Uterus (tissue), 4 donors: ENCODE results near the gene CCDC136. TPM values are rescaled to one million over a fixed set of nuclear protein-coding genes. Genes with fewer than 3 reads are reported as not detected.
A peak's percentile ranks its signal among the peaks of the same experiment; 100 is the strongest.

Experiments used
- DNase-seq, 2 donors: peaks; one replicate each; pipeline ENCODE4 v3.0.0-alpha.2; 2019 to 2020
- H3K27ac ChIP-seq, 2 donors: fragments of 200-600 bp; sonication (generic); 1 replicate in 1 of 2; 2 replicates in 1 of 2; pipeline ENCODE4 v1.5.1; 2016 to 2018
- H3K27me3 ChIP-seq, 2 donors: fragments of 200-600 bp; sonication (generic); one replicate each; pipeline ENCODE4 v1.5.1; 2018 to 2019; ENCODE audit warnings: control low read depth in 1 of 2
- H3K36me3 ChIP-seq, 2 donors: fragments of 200-600 bp; sonication (generic); one replicate each; pipeline ENCODE4 v1.5.1; 2019; ENCODE audit warnings: control low read depth in 1 of 2
- H3K4me1 ChIP-seq, 2 donors: fragments of 200-600 bp; sonication (generic); one replicate each; pipeline ENCODE4 v1.5.1; 2018 to 2019; ENCODE audit warnings: control low read depth in 1 of 2
- H3K4me3 ChIP-seq, 2 donors: fragments of 200-600 bp; sonication (generic); 1 replicate in 1 of 2; 2 replicates in 1 of 2; pipeline ENCODE4 v1.5.1; 2018 to 2019; ENCODE audit warnings: mild to moderate bottlenecking in 1 of 2
- H3K9me3 ChIP-seq, 2 donors: fragments of 200-600 bp; sonication (generic); one replicate each; pipeline ENCODE4 v1.5.1; 2019; ENCODE audit warnings: control low read depth in 1 of 2
- POLR2A ChIP-seq, 2 donors: fragments of 450-650 bp; IDR thresholded peaks; one replicate each; pipeline ENCODE4 v1.6.1; 2016; ENCODE audit warnings: antibody characterized with exemption in 2 of 2, mild to moderate bottlenecking in 1 of 2, moderate library complexity in 1 of 2
- intact Hi-C: fragments of 100-400 bp; cut with DNase I; formaldehyde crosslinking; loops from one replicate; pipeline ENCODE4 v1.15.1; 2023; ENCODE audit warnings: low total_unique reads
- total RNA-seq, 4 donors: library from RNA; depleted of rRNA in 3 of 4; stranded (reverse); fragments of >200 nt in 3 of 4; gene quantifications; one replicate each; pipeline versions ENCODE4 v1.1.0 to v1.2.4, GENCODE V29; 2014 to 2023
- TF ChIP-seq, protein P1 (sequence below), 4 experiments: fragments of 200-600 bp in 2 of 4; fragments of 450-650 bp in 2 of 4; sonication (generic) in 2 of 4; IDR thresholded peaks; one replicate each; pipeline ENCODE4 v1.5.1; 2016 to 2019; ENCODE audit warnings: antibody characterized with exemption in 4 of 4, mild to moderate bottlenecking in 2 of 4, moderate library complexity in 1 of 4
- donor health status: DM: yes; HTN: yes; CAD: no.

CCDC136 gene
- total RNA-seq, 4 donors from 2014 or later: 11.5 to 26.4 (median 14.8) TPM

DNA sequence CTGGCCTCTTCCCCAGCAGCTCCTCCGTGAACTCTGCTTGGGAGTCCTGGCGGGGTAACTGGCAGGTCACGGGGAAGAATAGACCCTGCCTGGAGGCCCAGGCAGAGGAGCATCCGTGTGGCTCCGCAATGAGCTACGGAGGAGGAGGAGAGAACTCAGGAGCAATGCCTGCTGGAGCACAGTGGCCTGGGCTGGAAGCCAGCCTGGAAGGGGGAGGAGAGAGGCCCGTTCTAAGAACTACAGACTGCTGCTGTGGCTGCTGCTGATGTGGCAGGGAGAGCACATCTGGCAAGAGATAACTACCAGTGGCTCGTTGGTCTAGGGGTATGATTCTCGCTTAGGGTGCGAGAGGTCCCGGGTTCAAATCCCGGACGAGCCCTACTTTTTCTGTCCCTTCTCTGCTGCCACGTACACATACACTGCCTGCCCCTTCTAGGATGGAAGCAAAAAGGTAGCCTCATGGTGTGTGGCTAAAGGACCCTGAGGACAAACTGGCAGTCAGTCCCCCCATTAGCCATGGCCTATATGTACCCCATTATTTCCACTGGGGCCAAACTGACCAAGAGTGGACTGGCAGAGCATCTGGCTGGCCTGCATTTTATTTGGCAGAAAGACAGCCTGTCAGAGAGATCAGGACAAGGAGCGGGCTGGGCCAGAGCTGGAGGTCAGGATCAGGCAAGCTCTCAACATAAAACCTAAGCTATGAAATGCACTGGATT lies 8.5 kb upstream of the CCDC136 start:
- Histone ChIP-seq H3K9me3 (no peaks in the 10 kb centered on the region), H3K4me1 (no peaks in the 10 kb centered on the region), H3K4me3 (no peak overlapping the region), H3K27ac (peak overlapping the region; percentile 43 to 50), H3K36me3 (no peaks in the 10 kb centered on the region), H3K27me3 (no peaks in the 10 kb centered on the region)
- TF ChIP-seq, protein P1, sequence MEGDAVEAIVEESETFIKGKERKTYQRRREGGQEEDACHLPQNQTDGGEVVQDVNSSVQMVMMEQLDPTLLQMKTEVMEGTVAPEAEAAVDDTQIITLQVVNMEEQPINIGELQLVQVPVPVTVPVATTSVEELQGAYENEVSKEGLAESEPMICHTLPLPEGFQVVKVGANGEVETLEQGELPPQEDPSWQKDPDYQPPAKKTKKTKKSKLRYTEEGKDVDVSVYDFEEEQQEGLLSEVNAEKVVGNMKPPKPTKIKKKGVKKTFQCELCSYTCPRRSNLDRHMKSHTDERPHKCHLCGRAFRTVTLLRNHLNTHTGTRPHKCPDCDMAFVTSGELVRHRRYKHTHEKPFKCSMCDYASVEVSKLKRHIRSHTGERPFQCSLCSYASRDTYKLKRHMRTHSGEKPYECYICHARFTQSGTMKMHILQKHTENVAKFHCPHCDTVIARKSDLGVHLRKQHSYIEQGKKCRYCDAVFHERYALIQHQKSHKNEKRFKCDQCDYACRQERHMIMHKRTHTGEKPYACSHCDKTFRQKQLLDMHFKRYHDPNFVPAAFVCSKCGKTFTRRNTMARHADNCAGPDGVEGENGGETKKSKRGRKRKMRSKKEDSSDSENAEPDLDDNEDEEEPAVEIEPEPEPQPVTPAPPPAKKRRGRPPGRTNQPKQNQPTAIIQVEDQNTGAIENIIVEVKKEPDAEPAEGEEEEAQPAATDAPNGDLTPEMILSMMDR (IDR thresholded peaks at IDR 0.05): no peak
- TF ChIP-seq POLR2A (IDR thresholded peaks at IDR 0.05): no peak
- intact Hi-C loops: no loop called here
- DNase-seq: peak; percentile 71 to 74

DNA sequence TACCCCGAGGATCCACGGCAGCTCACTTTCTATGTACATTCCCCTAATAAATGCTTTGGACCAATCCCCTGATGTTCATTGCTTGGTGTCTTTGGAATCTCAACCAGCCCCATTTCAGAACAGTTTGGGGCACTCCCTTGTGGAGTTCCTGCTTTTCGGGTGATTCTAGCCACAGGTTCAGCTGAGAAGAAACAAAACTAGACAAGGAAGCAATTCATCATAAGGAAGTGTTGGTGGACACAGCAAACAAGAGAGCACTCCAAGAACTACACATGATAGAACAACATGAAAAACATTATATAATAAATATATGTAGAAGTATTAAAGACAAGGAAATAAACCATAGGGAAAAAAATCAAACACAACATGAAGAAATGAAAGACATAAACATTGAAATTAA lies 6.0 kb upstream of the CCDC136 start:
- no peak overlapping the region for H3K27ac ChIP-seq
- H3K27me3 ChIP-seq: no peaks in the 10 kb centered on the region
- no peaks in the 10 kb centered on the region for H3K36me3 ChIP-seq
- H3K4me1 ChIP-seq: no peaks in the 10 kb centered on the region
- DNase-seq: no peak
- no peak for TF ChIP-seq POLR2A (IDR thresholded peaks at IDR 0.05)
- TF ChIP-seq, protein P1 (IDR thresholded peaks at IDR 0.05): no peak
- H3K9me3 ChIP-seq: no peaks in the 10 kb centered on the region
- intact Hi-C loops: no loop called here
- no peak overlapping the region for H3K4me3 ChIP-seq

DNA sequence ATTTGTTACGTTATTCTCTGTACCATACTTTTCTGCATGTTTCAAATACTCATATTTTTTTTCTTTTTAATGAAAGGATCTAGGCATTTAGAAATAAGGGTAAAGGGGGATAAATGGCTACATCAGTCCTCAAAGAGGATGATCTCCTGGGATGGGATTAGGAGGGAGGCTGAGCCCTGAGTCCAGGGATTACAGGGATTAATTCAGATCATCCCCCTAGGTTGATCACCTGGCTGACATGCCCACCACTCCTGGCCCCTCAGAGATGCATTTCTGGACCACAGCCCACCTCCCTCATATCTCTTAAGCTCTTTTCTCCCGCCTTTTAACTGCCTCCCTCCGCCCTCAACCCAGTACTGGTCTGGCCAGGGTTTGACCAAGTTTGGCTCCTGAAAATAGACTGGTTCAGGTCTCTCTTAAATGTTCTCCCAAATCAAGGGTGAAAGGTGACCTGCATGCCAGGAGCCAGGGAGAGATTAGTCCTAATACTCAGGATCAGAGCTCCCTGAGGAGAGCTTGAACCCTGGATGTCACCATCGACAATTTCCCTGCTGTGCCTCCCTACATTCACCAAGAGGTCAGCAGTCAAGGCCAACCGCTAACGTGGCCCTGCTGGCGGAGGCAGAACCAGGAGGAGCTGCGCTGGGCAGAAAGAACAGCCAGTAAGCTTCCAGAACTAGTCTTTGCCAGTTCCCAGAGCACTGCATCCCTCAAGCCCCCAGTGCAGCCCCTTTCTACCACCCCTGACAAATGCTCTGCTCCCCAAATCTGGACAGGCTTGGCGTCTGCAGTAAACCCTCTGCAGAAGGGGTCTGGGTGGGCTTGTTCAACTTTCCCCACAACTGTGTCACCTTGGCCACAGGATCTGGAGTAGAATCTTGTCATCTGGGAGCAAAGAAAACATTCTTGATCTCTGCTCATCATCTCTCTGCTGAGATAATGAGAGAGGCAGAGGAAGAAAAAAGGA lies 3.0 kb upstream of the CCDC136 start:
- Histone ChIP-seq H3K27me3 (no peaks in the 10 kb centered on the region), H3K4me3 (no peak overlapping the region), H3K27ac (no peak overlapping the region), H3K9me3 (no peaks in the 10 kb centered on the region), H3K4me1 (peaks cover 0 to 14% of the 10 kb centered on the region in 2 donors), H3K36me3 (no peaks in the 10 kb centered on the region)
- intact Hi-C loops: no loop called here
- DNase-seq: no peak
- TF ChIP-seq POLR2A (IDR thresholded peaks at IDR 0.05): no peak
- TF ChIP-seq, protein P1 (IDR thresholded peaks at IDR 0.05): no peak

DNA sequence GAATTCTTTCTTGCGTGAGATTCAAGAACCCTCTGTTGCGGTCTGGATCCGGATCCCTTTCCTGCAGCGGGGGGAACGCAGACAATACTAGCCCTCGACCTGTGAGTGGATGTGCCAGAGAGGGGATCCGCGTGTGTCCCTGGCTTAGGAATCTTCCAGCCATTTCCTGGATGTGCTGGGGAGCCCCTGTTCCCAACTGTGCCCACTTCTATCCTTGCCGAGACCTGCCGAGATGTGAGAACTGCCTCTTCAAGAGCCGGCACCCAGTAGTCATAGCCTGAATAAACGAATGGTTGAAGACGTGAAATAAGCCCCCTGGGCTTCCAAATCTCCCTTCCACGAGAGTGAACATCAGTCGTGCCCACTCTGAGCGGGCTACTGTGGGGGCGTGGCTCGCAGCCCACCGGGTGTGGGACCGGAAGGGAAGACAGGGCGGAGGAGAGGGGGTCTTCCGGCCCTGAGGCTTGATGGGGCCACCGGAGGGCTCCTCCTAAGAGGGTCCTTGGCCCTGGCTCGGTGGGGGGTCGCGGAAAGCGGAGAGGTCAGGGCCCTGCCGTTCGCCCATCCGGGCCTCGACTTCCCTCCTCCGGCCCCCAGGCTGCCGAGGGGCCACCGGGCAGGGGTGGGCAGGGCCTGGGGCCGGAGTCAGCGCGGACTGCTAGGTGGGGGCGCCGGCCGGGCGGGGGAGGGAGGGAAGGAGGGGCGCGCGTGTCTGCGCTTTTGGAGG lies 1.3 kb upstream of the CCDC136 start:
- DNase-seq: no peak
- Histone ChIP-seq H3K27me3 (no peaks in the 10 kb centered on the region), H3K36me3 (no peaks in the 10 kb centered on the region), H3K4me3 (peak overlapping the region; percentile 65 to 77), H3K9me3 (no peaks in the 10 kb centered on the region), H3K27ac (peak overlapping the region; percentile 81 to 86), H3K4me1 (peaks cover 0 to 14% of the 10 kb centered on the region in 2 donors)
- no peak for TF ChIP-seq POLR2A (IDR thresholded peaks at IDR 0.05)
- TF ChIP-seq, protein P1 (IDR thresholded peaks at IDR 0.05): no peak
- intact Hi-C loops: loop anchor here (5.0 kb wide), 1 partner anchor 82 kb away; no protein-coding TSS in a partner anchor
